Caco-2 (cell line): ENCODE measurements around the gene CASTOR1. TPM values are rescaled to one million over a fixed set of nuclear protein-coding genes. Genes with fewer than 3 reads are reported as not detected.

Experiments used
- BruUV-seq: library from RNA; stranded (reverse); fragments of 400-500 nt; replicated peaks from 2 replicates; lab custom pipeline; 2021; lab: Mats Ljungman, UMichigan
- CTCF ChIA-PET: fragments of 300-600 bp; sonication (Branson Sonifier 250); formaldehyde crosslinking; loops from one replicate; lab custom pipeline; 2022; ENCODE audit warnings: antibody characterized with exemption; lab: Charles Lee
- POLR2A ChIA-PET: fragments of 300-600 bp; sonication (Branson Sonifier 250); formaldehyde crosslinking; loops from one replicate; lab custom pipeline; 2022; ENCODE audit warnings: antibody characterized with exemption; lab: Charles Lee
- DNase-seq, 2 experiments: peaks; one replicate each; pipeline versions ENCODE4 v3.0.0 to v3.0.0-alpha.2; 2020 to 2022
- H3K27me3 ChIP-seq: replicated peaks from 2 replicates; pipeline ENCODE4 v1.6.0; 2011; ENCODE audit warnings: low read length; ENCODE audit not compliant: control insufficient read depth, insufficient read depth
- H3K36me3 ChIP-seq: 2 replicates; pipeline ENCODE4 v1.5.1; 2011; ENCODE audit warnings: low read length; ENCODE audit not compliant: control insufficient read depth, insufficient read depth
- H3K4me1 ChIP-seq: fragments of 250-450 bp; sonication (Bioruptor Pico); 2 replicates; pipeline ENCODE4 v1.5.1; 2020; ENCODE audit warnings: mild to moderate bottlenecking
- H3K4me3 ChIP-seq: 2 replicates; pipeline ENCODE4 v1.5.1; 2011; ENCODE audit warnings: low read depth, mild to moderate bottlenecking, control low read depth, low read length
- H3K9me3 ChIP-seq: fragments of 250-450 bp; sonication (Bioruptor Pico); 2 replicates; pipeline ENCODE4 v1.5.1; 2020; ENCODE audit warnings: mild to moderate bottlenecking, moderate library complexity
- H3K27ac Mint-ChIP-seq: one replicate; pipeline ENCODE4 v1.8.0; 2022; ENCODE audit warnings: mixed read lengths; ENCODE audit not compliant: unreplicated experiment
- H3K27me3 Mint-ChIP-seq: one replicate; pipeline ENCODE4 v1.8.0; 2022; ENCODE audit warnings: mixed read lengths; ENCODE audit not compliant: insufficient read depth, unreplicated experiment
- H3K36me3 Mint-ChIP-seq: one replicate; pipeline ENCODE4 v1.8.0; 2022; ENCODE audit warnings: mild to moderate bottlenecking, mixed read lengths; ENCODE audit not compliant: insufficient read depth, unreplicated experiment
- H3K4me1 Mint-ChIP-seq: one replicate; pipeline ENCODE4 v1.8.0; 2022; ENCODE audit warnings: low read depth, mixed read lengths; ENCODE audit not compliant: unreplicated experiment
- H3K4me3 Mint-ChIP-seq: one replicate; pipeline ENCODE4 v1.8.0; 2022; ENCODE audit warnings: mild to moderate bottlenecking, moderate library complexity, mixed read lengths; ENCODE audit not compliant: unreplicated experiment
- H3K9me3 Mint-ChIP-seq: one replicate; pipeline ENCODE4 v1.8.0; 2022; ENCODE audit warnings: mixed read lengths; ENCODE audit not compliant: unreplicated experiment
- intact Hi-C: fragments of 100-400 bp; cut with micrococcal nuclease; formaldehyde crosslinking; loops from one replicate; pipeline ENCODE4 v1.10.0; 2022; ENCODE audit not compliant: unreplicated experiment
- total RNA-seq: library from RNA; stranded (reverse); gene quantifications from 2 replicates; pipeline ENCODE4 v1.2.3, GENCODE V29; 2022
- TF ChIP-seq, protein P1 (sequence below), 2 experiments: fragments of 200-600 bp in 1 of 2; IDR thresholded peaks; 1 replicate in 1 of 2; 2 replicates in 1 of 2; pipeline versions ENCODE4 v1.5.1 to v1.8.0; 2011 to 2022; ENCODE audit warnings: antibody characterized with exemption in 1 of 2, control low read depth in 1 of 2, inconsistent platforms in 1 of 2, low read depth in 1 of 2, low read length in 1 of 2, mild to moderate bottlenecking in 1 of 2, moderate library complexity in 1 of 2; ENCODE audit not compliant: insufficient read depth in 1 of 2, severe bottlenecking in 1 of 2, unreplicated experiment in 1 of 2

Gene CASTOR1
- total RNA-seq, 1 experiment from 2014 or later, result 6.3 TPM

DNA sequence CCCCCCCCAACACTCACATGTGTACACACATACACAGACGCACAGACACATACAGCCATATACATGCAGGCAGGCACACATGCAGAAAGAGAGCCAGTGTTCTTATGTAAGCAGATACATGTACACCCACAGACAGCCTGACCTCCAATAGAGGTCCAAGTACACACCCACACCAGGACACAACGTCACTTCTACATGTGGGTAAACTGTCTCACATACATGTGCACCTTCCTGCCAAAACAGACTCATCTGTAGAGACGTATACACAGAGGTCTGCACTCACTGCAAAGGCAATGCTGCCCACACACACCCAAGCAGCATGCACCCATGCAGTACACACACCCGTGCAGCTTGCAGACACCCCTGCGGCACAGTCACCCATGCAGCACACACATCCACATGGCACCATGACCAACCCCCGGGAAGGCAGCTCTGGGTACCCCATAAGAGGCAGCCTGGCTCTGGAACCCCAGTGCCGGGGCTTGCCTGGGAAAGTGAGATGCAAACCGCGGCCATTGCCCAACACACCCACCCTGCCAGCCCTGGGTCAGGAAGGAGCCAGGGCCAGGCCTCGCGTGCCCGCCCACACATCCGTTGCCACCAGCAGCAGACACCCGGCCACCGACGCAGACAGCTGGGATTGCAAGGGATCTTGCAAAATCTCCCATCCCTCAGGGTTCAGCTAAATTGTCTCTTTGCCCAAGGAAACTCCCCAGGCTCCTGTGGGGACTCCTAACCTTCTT, 10.1 kb downstream of the CASTOR1 start:
- H3K36me3 ChIP-seq, result no peaks in the 10 kb centered on the region; the same call in 1 of the 2 replicates
- no peak for DNase-seq
- H3K27ac Mint-ChIP-seq, result no peak overlapping the region
- no peaks in the 10 kb centered on the region for H3K9me3 Mint-ChIP-seq
- no TSS peak for BruUV-seq
- intact Hi-C loops, result no loop called here
- no peaks in the 10 kb centered on the region for H3K27me3 ChIP-seq
- TF ChIP-seq, protein P1, sequence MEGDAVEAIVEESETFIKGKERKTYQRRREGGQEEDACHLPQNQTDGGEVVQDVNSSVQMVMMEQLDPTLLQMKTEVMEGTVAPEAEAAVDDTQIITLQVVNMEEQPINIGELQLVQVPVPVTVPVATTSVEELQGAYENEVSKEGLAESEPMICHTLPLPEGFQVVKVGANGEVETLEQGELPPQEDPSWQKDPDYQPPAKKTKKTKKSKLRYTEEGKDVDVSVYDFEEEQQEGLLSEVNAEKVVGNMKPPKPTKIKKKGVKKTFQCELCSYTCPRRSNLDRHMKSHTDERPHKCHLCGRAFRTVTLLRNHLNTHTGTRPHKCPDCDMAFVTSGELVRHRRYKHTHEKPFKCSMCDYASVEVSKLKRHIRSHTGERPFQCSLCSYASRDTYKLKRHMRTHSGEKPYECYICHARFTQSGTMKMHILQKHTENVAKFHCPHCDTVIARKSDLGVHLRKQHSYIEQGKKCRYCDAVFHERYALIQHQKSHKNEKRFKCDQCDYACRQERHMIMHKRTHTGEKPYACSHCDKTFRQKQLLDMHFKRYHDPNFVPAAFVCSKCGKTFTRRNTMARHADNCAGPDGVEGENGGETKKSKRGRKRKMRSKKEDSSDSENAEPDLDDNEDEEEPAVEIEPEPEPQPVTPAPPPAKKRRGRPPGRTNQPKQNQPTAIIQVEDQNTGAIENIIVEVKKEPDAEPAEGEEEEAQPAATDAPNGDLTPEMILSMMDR (IDR thresholded peaks at IDR 0.05; ENCODE audit: insufficient read depth in 1 of 2, low read depth in 1 of 2, low read length in 1 of 2, severe bottlenecking in 1 of 2, unreplicated experiment in 1 of 2), result no peak
- no peaks in the 10 kb centered on the region for H3K27me3 Mint-ChIP-seq
- no peaks in the 10 kb centered on the region for H3K9me3 ChIP-seq
- POLR2A ChIA-PET, result no interaction called here
- no peak overlapping the region for H3K4me3 Mint-ChIP-seq
- H3K36me3 Mint-ChIP-seq, result no peaks in the 10 kb centered on the region
- H3K4me1 Mint-ChIP-seq, result peaks cover 11% of the 10 kb centered on the region
- H3K4me3 ChIP-seq, result no peak overlapping the region
- CTCF ChIA-PET, result interaction anchor here (1.5 kb wide), 1 partner anchor 18 kb away, joined by 4 read pairs; no protein-coding TSS in a partner anchor
- H3K4me1 ChIP-seq, result peaks cover 19% of the 10 kb centered on the region

DNA sequence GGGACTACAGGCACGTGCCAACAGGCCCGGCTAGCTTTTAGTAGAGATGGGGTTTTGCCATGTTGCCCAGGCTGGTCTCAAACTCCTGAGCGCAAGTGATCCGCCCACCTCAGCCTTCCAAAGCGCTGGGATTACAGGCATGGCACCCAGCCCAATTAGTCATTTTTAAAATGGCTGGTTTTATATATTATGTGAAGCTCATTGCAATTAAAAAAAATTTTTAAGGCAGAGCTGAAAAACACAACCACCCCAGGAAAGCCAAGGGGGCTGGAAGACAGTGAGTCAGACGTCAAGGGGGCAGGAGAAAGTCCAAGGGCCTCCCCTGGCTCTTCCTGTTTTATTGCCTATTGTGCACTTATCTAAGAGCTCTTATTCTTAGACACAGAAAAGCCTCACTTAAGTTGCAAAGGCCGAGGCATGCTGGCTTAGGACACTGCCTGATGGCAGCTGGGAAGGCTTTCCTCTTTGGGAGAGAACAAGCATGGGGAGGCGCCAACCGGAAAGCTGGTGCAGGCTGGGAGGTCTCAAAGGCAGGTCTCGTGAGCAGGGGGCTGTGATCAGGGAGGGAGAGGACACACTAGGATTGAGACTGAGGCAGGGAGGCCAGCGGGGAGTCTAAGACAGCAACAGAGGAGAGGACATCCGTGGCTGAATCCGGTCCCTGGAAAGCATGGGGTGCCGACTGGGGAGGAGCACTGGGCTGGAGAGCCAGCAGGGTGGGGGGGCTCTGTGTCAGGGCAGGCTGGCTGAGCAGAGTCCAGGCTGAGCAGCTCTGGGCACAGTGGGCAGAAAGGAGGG, 11.6 kb downstream of the CASTOR1 start:
- peaks cover 11% of the 10 kb centered on the region for H3K4me1 Mint-ChIP-seq
- POLR2A ChIA-PET, result interaction anchor here (0.6 to 0.7 kb wide), 2 partner anchors 120 to 936 kb away, joined by 4 to 8 read pairs; no protein-coding TSS in a partner anchor
- no peak overlapping the region for H3K4me3 ChIP-seq
- H3K36me3 ChIP-seq, result no peaks in the 10 kb centered on the region
- H3K4me1 ChIP-seq, result peaks cover 19% of the 10 kb centered on the region
- H3K27me3 Mint-ChIP-seq, result no peaks in the 10 kb centered on the region
- no peaks in the 10 kb centered on the region for H3K27me3 ChIP-seq
- no TSS peak for BruUV-seq
- intact Hi-C loops, result no loop called here
- no peaks in the 10 kb centered on the region for H3K9me3 Mint-ChIP-seq
- CTCF ChIA-PET, result interaction anchor here (0.9 to 1.5 kb wide), 3 partner anchors 10 to 50 kb away, joined by 3 to 12 read pairs (median 6); partner anchors contain the start of gene TBC1D10A
- DNase-seq, result peak in 1 of 2 experiments; percentile 55
- no peaks in the 10 kb centered on the region for H3K36me3 Mint-ChIP-seq
- no peaks in the 10 kb centered on the region for H3K9me3 ChIP-seq
- H3K27ac Mint-ChIP-seq, result peak overlapping the region; percentile 81
- H3K4me3 Mint-ChIP-seq, result no peak overlapping the region
- TF ChIP-seq, protein P1 (IDR thresholded peaks at IDR 0.05; ENCODE audit: insufficient read depth in 1 of 2, low read depth in 1 of 2, low read length in 1 of 2, severe bottlenecking in 1 of 2, unreplicated experiment in 1 of 2), result no peak

DNA sequence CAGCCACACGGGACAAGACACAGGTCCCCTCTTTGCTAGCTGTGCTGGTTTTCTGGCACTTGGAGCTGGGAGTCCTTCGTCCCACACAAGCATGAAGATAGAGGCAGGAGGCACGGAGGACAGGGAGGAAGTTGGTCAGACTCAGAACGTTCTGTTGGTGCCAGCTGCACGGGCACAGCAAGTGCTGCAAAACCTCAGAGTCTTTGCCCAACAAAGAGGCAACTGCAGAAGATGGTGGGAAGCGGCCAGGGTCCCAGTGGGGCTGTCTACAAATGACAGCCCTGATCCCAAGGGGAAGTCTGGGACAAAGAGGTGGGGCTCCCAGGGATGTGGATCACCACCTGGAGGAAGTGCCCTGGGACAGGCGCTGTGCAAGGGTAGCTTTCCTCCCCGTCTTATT, 13.3 kb downstream of the CASTOR1 start:
- Histone ChIP-seq H3K36me3 (no peaks in the 10 kb centered on the region), H3K9me3 (no peaks in the 10 kb centered on the region), H3K27me3 (no peaks in the 10 kb centered on the region), H3K4me1 (peaks cover 19% of the 10 kb centered on the region), H3K4me3 (no peak overlapping the region)
- Mint-ChIP-seq H3K4me1 (peaks cover 11% of the 10 kb centered on the region), H3K36me3 (no peaks in the 10 kb centered on the region), H3K27ac (peak overlapping the region; percentile 68), H3K9me3 (no peaks in the 10 kb centered on the region), H3K4me3 (no peak overlapping the region), H3K27me3 (no peaks in the 10 kb centered on the region)
- TF ChIP-seq, protein P1 (IDR thresholded peaks at IDR 0.05; ENCODE audit: insufficient read depth in 1 of 2, low read depth in 1 of 2, low read length in 1 of 2, severe bottlenecking in 1 of 2, unreplicated experiment in 1 of 2), result no peak
- CTCF ChIA-PET, result no interaction called here
- no TSS peak for BruUV-seq
- POLR2A ChIA-PET, result no interaction called here
- no peak for DNase-seq
- intact Hi-C loops, result no loop called here
